ENCODE measurements around the gene HIRA. TPM values are rescaled to one million over a fixed set of nuclear protein-coding genes. Genes with fewer than 3 reads are reported as not detected.

The HIRA gene
- total RNA-seq, 4 donors from 2014 or later, result 18.3 to 29.3 (median 20.3) TPM

- H3K4me1 ChIP-seq, result peaks cover 13 to 21% (median 17%) of the 10 kb centered on the region in 4 donors
- no peak overlapping the region for H3K4me3 ChIP-seq
- H3K27ac ChIP-seq, result no peak overlapping the region
- in situ Hi-C loops (cut with MboI; ENCODE audit: low pct_ligation_motif_present in 1 of 4, low pct_unique_long_range_greater_than_20kb in 1 of 4, low sequenced_read_pairs in 3 of 4), result no loop called here
- DNase-seq, result no peak
- peaks cover 0 to 7% (median 0%) of the 10 kb centered on the region in 4 donors for H3K36me3 ChIP-seq
- intact Hi-C loops (cut with DNase I; ENCODE audit: low total_unique reads), result no loop called here
- TF ChIP-seq, protein P1, sequence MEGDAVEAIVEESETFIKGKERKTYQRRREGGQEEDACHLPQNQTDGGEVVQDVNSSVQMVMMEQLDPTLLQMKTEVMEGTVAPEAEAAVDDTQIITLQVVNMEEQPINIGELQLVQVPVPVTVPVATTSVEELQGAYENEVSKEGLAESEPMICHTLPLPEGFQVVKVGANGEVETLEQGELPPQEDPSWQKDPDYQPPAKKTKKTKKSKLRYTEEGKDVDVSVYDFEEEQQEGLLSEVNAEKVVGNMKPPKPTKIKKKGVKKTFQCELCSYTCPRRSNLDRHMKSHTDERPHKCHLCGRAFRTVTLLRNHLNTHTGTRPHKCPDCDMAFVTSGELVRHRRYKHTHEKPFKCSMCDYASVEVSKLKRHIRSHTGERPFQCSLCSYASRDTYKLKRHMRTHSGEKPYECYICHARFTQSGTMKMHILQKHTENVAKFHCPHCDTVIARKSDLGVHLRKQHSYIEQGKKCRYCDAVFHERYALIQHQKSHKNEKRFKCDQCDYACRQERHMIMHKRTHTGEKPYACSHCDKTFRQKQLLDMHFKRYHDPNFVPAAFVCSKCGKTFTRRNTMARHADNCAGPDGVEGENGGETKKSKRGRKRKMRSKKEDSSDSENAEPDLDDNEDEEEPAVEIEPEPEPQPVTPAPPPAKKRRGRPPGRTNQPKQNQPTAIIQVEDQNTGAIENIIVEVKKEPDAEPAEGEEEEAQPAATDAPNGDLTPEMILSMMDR (IDR thresholded peaks at IDR 0.05), result no peak
- TF ChIP-seq POLR2A (IDR thresholded peaks at IDR 0.05), result no peak
- no peak for TF ChIP-seq EP300 (IDR thresholded peaks at IDR 0.05; ENCODE audit: low read depth)
- TF ChIP-seq POLR2AphosphoS5 (IDR thresholded peaks at IDR 0.05), result no peak
- WGBS, 2 donors (ENCODE audit: low coverage in 1 of 2), result 75% methylated on average over 2 of the region's 2 CpGs; no CpG with 5 or more reads in 1 of the 2 donors
- no peaks in the 10 kb centered on the region for H3K27me3 ChIP-seq
- no peaks in the 10 kb centered on the region for H3K9me3 ChIP-seq
Measured at GRCh38 chr22:19434829-19435580, 3.5 kb upstream of the HIRA start.

DNA sequence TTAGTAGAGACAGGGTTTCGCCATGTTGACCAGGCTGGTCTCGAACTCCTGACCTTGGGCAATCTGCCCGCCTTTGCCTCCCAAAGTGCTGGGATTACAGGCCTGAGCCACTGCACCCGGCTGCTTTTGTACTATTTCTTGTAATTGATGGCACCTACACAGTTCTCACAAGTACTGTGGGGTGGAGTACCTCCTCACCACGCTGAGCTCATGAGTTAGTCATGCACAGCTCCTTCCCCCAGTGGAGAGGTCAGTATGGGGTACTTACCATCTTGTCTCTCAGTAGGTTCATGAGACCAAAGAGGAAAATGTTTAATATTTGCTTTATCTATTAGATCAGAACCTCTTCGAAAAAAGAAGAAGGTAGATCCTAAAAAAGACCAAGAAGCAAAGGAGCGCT, 2.9 kb upstream of the HIRA start:
- H3K27me3 ChIP-seq, result no peaks in the 10 kb centered on the region
- no peak overlapping the region for H3K4me3 ChIP-seq
- no peaks in the 10 kb centered on the region for H3K9me3 ChIP-seq
- in situ Hi-C loops (cut with MboI; ENCODE audit: low pct_ligation_motif_present in 1 of 4, low pct_unique_long_range_greater_than_20kb in 1 of 4, low sequenced_read_pairs in 3 of 4), result no loop called here
- intact Hi-C loops (cut with DNase I; ENCODE audit: low total_unique reads), result no loop called here
- no peak for DNase-seq
- no peak overlapping the region for H3K27ac ChIP-seq
- peaks cover 0 to 7% (median 0%) of the 10 kb centered on the region in 4 donors for H3K36me3 ChIP-seq
- TF ChIP-seq POLR2AphosphoS5 (IDR thresholded peaks at IDR 0.05), result no peak
- TF ChIP-seq, protein P1 (IDR thresholded peaks at IDR 0.05), result no peak
- TF ChIP-seq POLR2A (IDR thresholded peaks at IDR 0.05), result no peak
- TF ChIP-seq EP300 (IDR thresholded peaks at IDR 0.05; ENCODE audit: low read depth), result no peak
- peaks cover 19 to 27% (median 23%) of the 10 kb centered on the region in 4 donors for H3K4me1 ChIP-seq
- 89 to 92% methylated on average over 3 to 7 of the region's 7 CpGs for WGBS, 2 donors (ENCODE audit: low coverage in 1 of 2)

GRCh38 chr22:19432133-19432851, 759 bp upstream of the HIRA start, which contains the start of gene MRPL40:
TSS of gene MRPL40 (plus strand) at chr22:19432545. CDS start at chr22:19432555, 10 bp downstream.
- H3K27me3 ChIP-seq, result no peaks in the 10 kb centered on the region
- WGBS, 2 donors (ENCODE audit: low coverage in 1 of 2), result 0% methylated on average over 4 to 50 of the region's 74 CpGs
- no peaks in the 10 kb centered on the region for H3K9me3 ChIP-seq
- intact Hi-C loops (cut with DNase I; ENCODE audit: low total_unique reads) (no loop called here), in situ Hi-C loops (cut with MboI; ENCODE audit: low pct_ligation_motif_present in 1 of 4, low pct_unique_long_range_greater_than_20kb in 1 of 4, low sequenced_read_pairs in 3 of 4) (no loop called here)
- DNase-seq, result peak; percentile 95
- H3K27ac ChIP-seq, result peak within 1 kb of the TSS; percentile 95 to 99 (median 98)
- H3K36me3 ChIP-seq, result peaks cover 0 to 7% (median 0%) of the 10 kb centered on the region in 4 donors
- TF ChIP-seq, protein P1 (IDR thresholded peaks at IDR 0.05), result peak in 2 of 5 experiments; percentile 6 to 13
- peak; percentile 94 for TF ChIP-seq POLR2A (IDR thresholded peaks at IDR 0.05)
- TF ChIP-seq EP300 (IDR thresholded peaks at IDR 0.05; ENCODE audit: low read depth), result no peak
- TF ChIP-seq POLR2AphosphoS5 (IDR thresholded peaks at IDR 0.05), result peak; percentile 93 to 96 (median 96)
- H3K4me1 ChIP-seq, result peaks cover 19 to 34% (median 26%) of the 10 kb centered on the region in 4 donors
- H3K4me3 ChIP-seq, result peak within 1 kb of the TSS; percentile 64 to 95 (median 79)

Measured in transverse colon (tissue), 4 donors.